ENCODE data around the gene THSD4.

- TF ChIP-seq EZH2 (optimal IDR thresholded peaks at IDR 0.05; ENCODE audit: low read depth, low read length): no peak
- TF ChIP-seq CTCF (IDR thresholded peaks at IDR 0.05; ENCODE audit: low read length): no peak
- no peak for TF ChIP-seq EZH2phosphoT487 (IDR thresholded peaks at IDR 0.05; ENCODE audit: low read length)
Observed at GRCh38 chr15:71276336-71276665, 161.0 kb downstream of the THSD4 start.

All from MM.1S (cell line).